ENCODE results near the gene PXT1. TPM values are rescaled to one million over a fixed set of nuclear protein-coding genes. Genes with fewer than 3 reads are reported as not detected.

PXT1 gene
- polyA plus RNA-seq, 1 donor (not counting 4 experiments of a cell fraction or from before 2014, with no cell fraction given), result 0.08 TPM

GRCh38 chr6:36368921-36369865 is 73.5 kb downstream of the PXT1 start:
- dilution Hi-C loops (cut with MboI; ENCODE audit: extremely low pct_ligation_motif_present, low sequenced_read_pairs), result no loop called here
- H3K27ac ChIP-seq (ENCODE audit: control insufficient read depth, insufficient read depth, low read length), result no peak overlapping the region
- peaks cover 8% of the 10 kb centered on the region for H3K4me1 ChIP-seq (ENCODE audit: control insufficient read depth, extremely low read depth, insufficient read depth, low read length)
- H3K4me3 ChIP-seq (ENCODE audit: control insufficient read depth in 2 of 3, extremely low read depth in 1 of 3, insufficient read depth in 2 of 3, low read depth in 1 of 3, low read length in 3 of 3), result no peak overlapping the region
- H2AFZ ChIP-seq (ENCODE audit: control insufficient read depth, low read length), result no peak overlapping the region
- peaks cover under 1% of the 10 kb centered on the region for H3K27me3 ChIP-seq (ENCODE audit: control insufficient read depth, extremely low read depth, insufficient read depth, low read length)
- no peak overlapping the region for H3K9ac ChIP-seq (ENCODE audit: control insufficient read depth, extremely low read depth, insufficient read depth, low read length)
- no peak overlapping the region for H3K4me2 ChIP-seq (ENCODE audit: control insufficient read depth, extremely low read depth, insufficient read depth, low read depth, low read length)
- H3K9me3 ChIP-seq (ENCODE audit: control insufficient read depth, low read depth, low read length), result no peaks in the 10 kb centered on the region
- no peaks in the 10 kb centered on the region for H3K79me2 ChIP-seq (ENCODE audit: control insufficient read depth, insufficient read depth, low read length)
- no peak for TF ChIP-seq EZH2 (IDR thresholded peaks at IDR 0.05; ENCODE audit: low read length)
- TF ChIP-seq CTCF (optimal IDR thresholded peaks at IDR 0.05 in 1 of 3, IDR thresholded peaks at IDR 0.05 in 1 of 3, conservative IDR thresholded peaks at IDR 0.05 in 1 of 3; ENCODE audit: extremely low read depth in 1 of 3, insufficient read depth in 2 of 3, low read length in 3 of 3), result no peak
- peaks cover 2% of the 10 kb centered on the region for H4K20me1 ChIP-seq (ENCODE audit: control insufficient read depth, extremely low read depth, insufficient read depth, low read length)
- DNase-seq (ENCODE audit: low read depth, low spot score) (no peak), FAIRE-seq (no peak)
- no peaks in the 10 kb centered on the region for H3K36me3 ChIP-seq (ENCODE audit: control insufficient read depth in 2 of 2, extremely low read depth in 1 of 2, insufficient read depth in 2 of 2, low read length in 2 of 2)
- no peaks in the 10 kb centered on the region for H3K9me1 ChIP-seq (ENCODE audit: control insufficient read depth, extremely low read depth, insufficient read depth, low read length)

DNA sequence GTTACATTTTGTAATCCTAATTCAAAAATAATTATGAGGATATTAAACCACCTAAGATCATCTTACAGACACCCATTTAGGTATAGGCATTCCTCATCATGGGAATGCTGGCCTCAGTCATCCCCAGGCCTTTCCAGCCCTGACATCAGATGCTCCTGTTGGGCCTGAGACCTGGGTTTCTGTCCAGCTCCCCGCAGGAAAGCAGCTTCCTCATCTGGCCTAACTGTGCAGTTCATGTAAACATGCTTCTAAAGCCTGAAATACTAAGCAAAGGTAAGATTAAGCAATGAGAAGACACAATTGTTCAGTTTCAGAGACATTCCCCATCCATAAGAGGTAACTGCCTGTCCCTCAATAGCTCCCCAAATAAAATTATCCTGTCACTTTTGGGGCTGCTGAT is 74.2 kb downstream of the PXT1 start:
- H3K79me2 ChIP-seq (ENCODE audit: control insufficient read depth, insufficient read depth, low read length), result no peaks in the 10 kb centered on the region
- no peaks in the 10 kb centered on the region for H3K36me3 ChIP-seq (ENCODE audit: control insufficient read depth in 2 of 2, extremely low read depth in 1 of 2, insufficient read depth in 2 of 2, low read length in 2 of 2)
- no peak overlapping the region for H2AFZ ChIP-seq (ENCODE audit: control insufficient read depth, low read length)
- no peak overlapping the region for H3K4me2 ChIP-seq (ENCODE audit: control insufficient read depth, extremely low read depth, insufficient read depth, low read depth, low read length)
- no peak for DNase-seq (ENCODE audit: low read depth, low spot score)
- H3K4me1 ChIP-seq (ENCODE audit: control insufficient read depth, extremely low read depth, insufficient read depth, low read length), result peaks cover 3% of the 10 kb centered on the region
- no peak for FAIRE-seq
- no peak overlapping the region for H3K9ac ChIP-seq (ENCODE audit: control insufficient read depth, extremely low read depth, insufficient read depth, low read length)
- H3K27me3 ChIP-seq (ENCODE audit: control insufficient read depth, extremely low read depth, insufficient read depth, low read length), result no peaks in the 10 kb centered on the region
- H4K20me1 ChIP-seq (ENCODE audit: control insufficient read depth, extremely low read depth, insufficient read depth, low read length), result peaks cover 2% of the 10 kb centered on the region
- dilution Hi-C loops (cut with MboI; ENCODE audit: extremely low pct_ligation_motif_present, low sequenced_read_pairs), result no loop called here
- H3K27ac ChIP-seq (ENCODE audit: control insufficient read depth, insufficient read depth, low read length), result no peak overlapping the region
- TF ChIP-seq EZH2 (IDR thresholded peaks at IDR 0.05; ENCODE audit: low read length) (no peak), CTCF (optimal IDR thresholded peaks at IDR 0.05 in 1 of 3, IDR thresholded peaks at IDR 0.05 in 1 of 3, conservative IDR thresholded peaks at IDR 0.05 in 1 of 3; ENCODE audit: extremely low read depth in 1 of 3, insufficient read depth in 2 of 3, low read length in 3 of 3) (no peak)
- H3K9me1 ChIP-seq (ENCODE audit: control insufficient read depth, extremely low read depth, insufficient read depth, low read length), result no peaks in the 10 kb centered on the region
- H3K9me3 ChIP-seq (ENCODE audit: control insufficient read depth, low read depth, low read length), result no peaks in the 10 kb centered on the region
- no peak overlapping the region for H3K4me3 ChIP-seq (ENCODE audit: control insufficient read depth in 2 of 3, extremely low read depth in 1 of 3, insufficient read depth in 2 of 3, low read depth in 1 of 3, low read length in 3 of 3)

All from keratinocyte (primary cell).